ENCODE measurements around the gene POLR1B. TPM values are rescaled to one million over a fixed set of nuclear protein-coding genes. Genes with fewer than 3 reads are reported as not detected.
A peak's percentile ranks its signal among the peaks of the same experiment; 100 is the strongest.

Gene POLR1B
- total RNA-seq, 6 experiments from 2014 or later: 15.1 to 27.5 (median 17.6) TPM

- no peak for DNase-seq
- peaks cover 4% of the 10 kb centered on the region for H3K9me3 Mint-ChIP-seq
- H3K27ac Mint-ChIP-seq: no peak overlapping the region; the same call in 1 of the 2 replicates
- H3K4me3 Mint-ChIP-seq: no peak overlapping the region
- H3K4me1 Mint-ChIP-seq (ENCODE audit: low read depth): peaks cover 22% of the 10 kb centered on the region
- H3K36me3 Mint-ChIP-seq (ENCODE audit: low read depth): no peaks in the 10 kb centered on the region
- TF ChIP-seq CTCF (IDR thresholded peaks at IDR 0.05): no peak
- no peaks in the 10 kb centered on the region; the same call in 1 of the 2 replicates for H3K27me3 Mint-ChIP-seq (ENCODE audit: insufficient read depth)
Observed at GRCh38 chr2:112597537-112598322, 55.5 kb downstream of the POLR1B start.

GRCh38 chr2:112600634-112601033, 58.4 kb downstream of the POLR1B start:
- Mint-ChIP-seq H3K9me3 (peaks cover 4% of the 10 kb centered on the region), H3K27ac (no peak overlapping the region), H3K4me1 (ENCODE audit: low read depth) (peaks cover 22% of the 10 kb centered on the region), H3K36me3 (ENCODE audit: low read depth) (no peaks in the 10 kb centered on the region), H3K27me3 (ENCODE audit: insufficient read depth) (no peaks in the 10 kb centered on the region; the same call in none of the 2 replicates), H3K4me3 (peak overlapping the region; percentile 70)
- no peak for DNase-seq
- TF ChIP-seq CTCF (IDR thresholded peaks at IDR 0.05): no peak

GRCh38 chr2:112601754-112602153, 59.5 kb downstream of the POLR1B start:
- no peak overlapping the region for H3K27ac Mint-ChIP-seq
- H3K4me3 Mint-ChIP-seq: no peak overlapping the region
- no peak for DNase-seq
- no peaks in the 10 kb centered on the region; the same call in none of the 2 replicates for H3K27me3 Mint-ChIP-seq (ENCODE audit: insufficient read depth)
- no peak for TF ChIP-seq CTCF (IDR thresholded peaks at IDR 0.05)
- no peaks in the 10 kb centered on the region for H3K36me3 Mint-ChIP-seq (ENCODE audit: low read depth)
- H3K4me1 Mint-ChIP-seq (ENCODE audit: low read depth): peaks cover 22% of the 10 kb centered on the region
- H3K9me3 Mint-ChIP-seq: peaks cover 4% of the 10 kb centered on the region

- Mint-ChIP-seq H3K27ac (no peak overlapping the region), H3K4me3 (no peak overlapping the region), H3K4me1 (ENCODE audit: low read depth) (peaks cover 22% of the 10 kb centered on the region), H3K27me3 (ENCODE audit: insufficient read depth) (no peaks in the 10 kb centered on the region; the same call in none of the 2 replicates), H3K36me3 (ENCODE audit: low read depth) (no peaks in the 10 kb centered on the region), H3K9me3 (peaks cover under 1% of the 10 kb centered on the region)
- TF ChIP-seq CTCF (IDR thresholded peaks at IDR 0.05): no peak
- no peak for DNase-seq
Observed at GRCh38 chr2:112602917-112603316, 60.7 kb downstream of the POLR1B start.

- H3K4me3 Mint-ChIP-seq: no peak overlapping the region
- peaks cover 22% of the 10 kb centered on the region for H3K4me1 Mint-ChIP-seq (ENCODE audit: low read depth)
- no peak for TF ChIP-seq CTCF (IDR thresholded peaks at IDR 0.05)
- H3K9me3 Mint-ChIP-seq: no peaks in the 10 kb centered on the region
- DNase-seq: no peak
- H3K27me3 Mint-ChIP-seq (ENCODE audit: insufficient read depth): no peaks in the 10 kb centered on the region; the same call in none of the 2 replicates
- no peak overlapping the region for H3K27ac Mint-ChIP-seq
- no peaks in the 10 kb centered on the region for H3K36me3 Mint-ChIP-seq (ENCODE audit: low read depth)
Observed at GRCh38 chr2:112603731-112604130, 61.5 kb downstream of the POLR1B start.
